GM23248 (cell line): ENCODE data around the gene KRTAP5-5.

Experiments
- EZH2 ChIP-seq: fragments of 200-600 bp; sonication (generic); IDR thresholded peaks from 2 replicates; pipeline ENCODE4 v1.6.1; 2018; ENCODE audit warnings: antibody characterized with exemption, mild to moderate bottlenecking; ENCODE audit not compliant: insufficient read depth, poor library complexity, severe bottlenecking
- EZH2phosphoT487 ChIP-seq: fragments of 200-600 bp; sonication (generic); IDR thresholded peaks from 2 replicates; pipeline ENCODE4 v1.6.1; 2018; ENCODE audit warnings: antibody characterized with exemption, moderate library complexity, mild to moderate bottlenecking, low read depth; ENCODE audit not compliant: insufficient read depth

- no peak for TF ChIP-seq EZH2
- TF ChIP-seq EZH2phosphoT487 = no peak
Observed at GRCh38 chr11:1624621-1625020, 5.0 kb upstream of the KRTAP5-5 start.
